ENCODE measurements around the gene KSR1. TPM values are rescaled to one million over a fixed set of nuclear protein-coding genes. Genes with fewer than 3 reads are reported as not detected.
A peak's percentile ranks its signal among the peaks of the same experiment; 100 is the strongest.

KSR1 gene
- total and polyA plus RNA-seq, 9 of the 15 experiments (the other 6 are each of a cell fraction or from before 2014, with no cell fraction given) = 1.4 to 51.7 (median 18.4) TPM

DNA sequence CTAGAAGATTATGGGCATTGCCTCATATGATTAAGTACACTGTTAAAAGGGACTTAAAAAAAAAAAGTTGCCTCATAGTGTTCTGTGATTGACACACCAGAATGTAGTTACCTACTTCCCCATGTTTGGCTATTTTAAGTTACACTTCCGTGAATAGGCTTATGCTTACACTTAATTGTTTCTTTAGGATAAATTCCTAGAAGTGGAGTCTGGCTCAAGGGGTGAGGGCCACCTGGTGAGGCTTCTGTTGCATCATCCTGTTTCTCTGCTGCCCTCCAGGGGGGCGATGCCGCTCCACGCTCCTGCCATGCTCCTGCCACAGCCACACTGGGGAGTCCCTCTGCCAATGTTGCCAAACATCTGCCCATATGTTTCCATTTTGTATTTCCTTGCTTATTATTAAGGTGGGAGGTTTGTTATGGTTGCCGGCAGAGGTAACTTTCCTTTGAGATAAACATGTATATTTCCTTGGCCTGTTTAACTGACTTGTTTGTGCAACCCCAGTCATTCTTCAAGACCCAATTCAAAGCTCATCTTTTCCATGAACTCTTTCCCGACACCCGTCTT lies 73.1 kb downstream of the KSR1 start (continued):
- TF ChIP-seq, protein P1, sequence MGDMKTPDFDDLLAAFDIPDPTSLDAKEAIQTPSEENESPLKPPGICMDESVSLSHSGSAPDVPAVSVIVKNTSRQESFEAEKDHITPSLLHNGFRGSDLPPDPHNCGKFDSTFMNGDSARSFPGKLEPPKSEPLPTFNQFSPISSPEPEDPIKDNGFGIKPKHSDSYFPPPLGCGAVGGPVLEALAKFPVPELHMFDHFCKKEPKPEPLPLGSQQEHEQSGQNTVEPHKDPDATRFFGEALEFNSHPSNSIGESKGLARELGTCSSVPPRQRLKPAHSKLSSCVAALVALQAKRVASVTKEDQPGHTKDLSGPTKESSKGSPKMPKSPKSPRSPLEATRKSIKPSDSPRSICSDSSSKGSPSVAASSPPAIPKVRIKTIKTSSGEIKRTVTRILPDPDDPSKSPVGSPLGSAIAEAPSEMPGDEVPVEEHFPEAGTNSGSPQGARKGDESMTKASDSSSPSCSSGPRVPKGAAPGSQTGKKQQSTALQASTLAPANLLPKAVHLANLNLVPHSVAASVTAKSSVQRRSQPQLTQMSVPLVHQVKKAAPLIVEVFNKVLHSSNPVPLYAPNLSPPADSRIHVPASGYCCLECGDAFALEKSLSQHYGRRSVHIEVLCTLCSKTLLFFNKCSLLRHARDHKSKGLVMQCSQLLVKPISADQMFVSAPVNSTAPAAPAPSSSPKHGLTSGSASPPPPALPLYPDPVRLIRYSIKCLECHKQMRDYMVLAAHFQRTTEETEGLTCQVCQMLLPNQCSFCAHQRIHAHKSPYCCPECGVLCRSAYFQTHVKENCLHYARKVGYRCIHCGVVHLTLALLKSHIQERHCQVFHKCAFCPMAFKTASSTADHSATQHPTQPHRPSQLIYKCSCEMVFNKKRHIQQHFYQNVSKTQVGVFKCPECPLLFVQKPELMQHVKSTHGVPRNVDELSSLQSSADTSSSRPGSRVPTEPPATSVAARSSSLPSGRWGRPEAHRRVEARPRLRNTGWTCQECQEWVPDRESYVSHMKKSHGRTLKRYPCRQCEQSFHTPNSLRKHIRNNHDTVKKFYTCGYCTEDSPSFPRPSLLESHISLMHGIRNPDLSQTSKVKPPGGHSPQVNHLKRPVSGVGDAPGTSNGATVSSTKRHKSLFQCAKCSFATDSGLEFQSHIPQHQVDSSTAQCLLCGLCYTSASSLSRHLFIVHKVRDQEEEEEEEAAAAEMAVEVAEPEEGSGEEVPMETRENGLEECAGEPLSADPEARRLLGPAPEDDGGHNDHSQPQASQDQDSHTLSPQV (IDR thresholded peaks at IDR 0.05) = peak; percentile 99
- TF ChIP-seq, protein P2, sequence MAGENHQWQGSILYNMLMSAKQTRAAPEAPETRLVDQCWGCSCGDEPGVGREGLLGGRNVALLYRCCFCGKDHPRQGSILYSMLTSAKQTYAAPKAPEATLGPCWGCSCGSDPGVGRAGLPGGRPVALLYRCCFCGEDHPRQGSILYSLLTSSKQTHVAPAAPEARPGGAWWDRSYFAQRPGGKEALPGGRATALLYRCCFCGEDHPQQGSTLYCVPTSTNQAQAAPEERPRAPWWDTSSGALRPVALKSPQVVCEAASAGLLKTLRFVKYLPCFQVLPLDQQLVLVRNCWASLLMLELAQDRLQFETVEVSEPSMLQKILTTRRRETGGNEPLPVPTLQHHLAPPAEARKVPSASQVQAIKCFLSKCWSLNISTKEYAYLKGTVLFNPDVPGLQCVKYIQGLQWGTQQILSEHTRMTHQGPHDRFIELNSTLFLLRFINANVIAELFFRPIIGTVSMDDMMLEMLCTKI (IDR thresholded peaks at IDR 0.05; ENCODE audit: partially characterized antibody) = no peak
- TF ChIP-seq COPS2 (conservative IDR thresholded peaks at IDR 0.05) (no peak), ZNF311 (CRISPR knock-in tag; IDR thresholded peaks at IDR 0.05) (peak; percentile 93), RBM39 (optimal IDR thresholded peaks at IDR 0.05; ENCODE audit: low read depth, low read length) (no peak), ARID2 (IDR thresholded peaks at IDR 0.05) (peak; percentile 73; the same call in 1 of the 2 replicates), XRCC3 (IDR thresholded peaks at IDR 0.05) (no peak), NR2C2 (CRISPR knock-in tag; IDR thresholded peaks at IDR 0.05) (no peak), NR2C2 (tag; IDR thresholded peaks at IDR 0.05) (peak; percentile 73), KLF10 (CRISPR knock-in tag; IDR thresholded peaks at IDR 0.05) (no peak)
- TF ChIP-seq, protein P3, sequence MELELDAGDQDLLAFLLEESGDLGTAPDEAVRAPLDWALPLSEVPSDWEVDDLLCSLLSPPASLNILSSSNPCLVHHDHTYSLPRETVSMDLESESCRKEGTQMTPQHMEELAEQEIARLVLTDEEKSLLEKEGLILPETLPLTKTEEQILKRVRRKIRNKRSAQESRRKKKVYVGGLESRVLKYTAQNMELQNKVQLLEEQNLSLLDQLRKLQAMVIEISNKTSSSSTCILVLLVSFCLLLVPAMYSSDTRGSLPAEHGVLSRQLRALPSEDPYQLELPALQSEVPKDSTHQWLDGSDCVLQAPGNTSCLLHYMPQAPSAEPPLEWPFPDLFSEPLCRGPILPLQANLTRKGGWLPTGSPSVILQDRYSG (tag; conservative IDR thresholded peaks at IDR 0.05; ENCODE audit: low read depth) = peak; percentile 88
- TF ChIP-seq, protein P4, sequence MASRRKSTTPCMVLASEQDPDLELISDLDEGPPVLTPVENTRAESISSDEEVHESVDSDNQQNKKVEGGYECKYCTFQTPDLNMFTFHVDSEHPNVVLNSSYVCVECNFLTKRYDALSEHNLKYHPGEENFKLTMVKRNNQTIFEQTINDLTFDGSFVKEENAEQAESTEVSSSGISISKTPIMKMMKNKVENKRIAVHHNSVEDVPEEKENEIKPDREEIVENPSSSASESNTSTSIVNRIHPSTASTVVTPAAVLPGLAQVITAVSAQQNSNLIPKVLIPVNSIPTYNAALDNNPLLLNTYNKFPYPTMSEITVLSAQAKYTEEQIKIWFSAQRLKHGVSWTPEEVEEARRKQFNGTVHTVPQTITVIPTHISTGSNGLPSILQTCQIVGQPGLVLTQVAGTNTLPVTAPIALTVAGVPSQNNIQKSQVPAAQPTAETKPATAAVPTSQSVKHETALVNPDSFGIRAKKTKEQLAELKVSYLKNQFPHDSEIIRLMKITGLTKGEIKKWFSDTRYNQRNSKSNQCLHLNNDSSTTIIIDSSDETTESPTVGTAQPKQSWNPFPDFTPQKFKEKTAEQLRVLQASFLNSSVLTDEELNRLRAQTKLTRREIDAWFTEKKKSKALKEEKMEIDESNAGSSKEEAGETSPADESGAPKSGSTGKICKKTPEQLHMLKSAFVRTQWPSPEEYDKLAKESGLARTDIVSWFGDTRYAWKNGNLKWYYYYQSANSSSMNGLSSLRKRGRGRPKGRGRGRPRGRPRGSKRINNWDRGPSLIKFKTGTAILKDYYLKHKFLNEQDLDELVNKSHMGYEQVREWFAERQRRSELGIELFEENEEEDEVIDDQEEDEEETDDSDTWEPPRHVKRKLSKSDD (conservative IDR thresholded peaks at IDR 0.05; ENCODE audit: low read length) = no peak
- TF ChIP-seq, protein P5, sequence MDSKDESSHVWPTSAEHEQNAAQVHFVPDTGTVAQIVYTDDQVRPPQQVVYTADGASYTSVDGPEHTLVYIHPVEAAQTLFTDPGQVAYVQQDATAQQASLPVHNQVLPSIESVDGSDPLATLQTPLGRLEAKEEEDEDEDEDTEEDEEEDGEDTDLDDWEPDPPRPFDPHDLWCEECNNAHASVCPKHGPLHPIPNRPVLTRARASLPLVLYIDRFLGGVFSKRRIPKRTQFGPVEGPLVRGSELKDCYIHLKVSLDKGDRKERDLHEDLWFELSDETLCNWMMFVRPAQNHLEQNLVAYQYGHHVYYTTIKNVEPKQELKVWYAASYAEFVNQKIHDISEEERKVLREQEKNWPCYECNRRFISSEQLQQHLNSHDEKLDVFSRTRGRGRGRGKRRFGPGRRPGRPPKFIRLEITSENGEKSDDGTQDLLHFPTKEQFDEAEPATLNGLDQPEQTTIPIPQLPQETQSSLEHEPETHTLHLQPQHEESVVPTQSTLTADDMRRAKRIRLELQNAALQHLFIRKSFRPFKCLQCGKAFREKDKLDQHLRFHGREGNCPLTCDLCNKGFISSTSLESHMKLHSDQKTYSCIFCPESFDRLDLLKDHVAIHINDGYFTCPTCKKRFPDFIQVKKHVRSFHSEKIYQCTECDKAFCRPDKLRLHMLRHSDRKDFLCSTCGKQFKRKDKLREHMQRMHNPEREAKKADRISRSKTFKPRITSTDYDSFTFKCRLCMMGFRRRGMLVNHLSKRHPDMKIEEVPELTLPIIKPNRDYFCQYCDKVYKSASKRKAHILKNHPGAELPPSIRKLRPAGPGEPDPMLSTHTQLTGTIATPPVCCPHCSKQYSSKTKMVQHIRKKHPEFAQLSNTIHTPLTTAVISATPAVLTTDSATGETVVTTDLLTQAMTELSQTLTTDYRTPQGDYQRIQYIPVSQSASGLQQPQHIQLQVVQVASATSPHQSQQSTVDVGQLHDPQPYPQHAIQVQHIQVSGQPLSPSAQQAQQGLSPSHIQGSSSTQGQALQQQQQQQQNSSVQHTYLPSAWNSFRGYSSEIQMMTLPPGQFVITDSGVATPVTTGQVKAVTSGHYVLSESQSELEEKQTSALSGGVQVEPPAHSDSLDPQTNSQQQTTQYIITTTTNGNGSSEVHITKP (IDR thresholded peaks at IDR 0.05; ENCODE audit: partially characterized antibody) = peak; percentile 11
